ENCODE results near the gene TLK1.

The TLK1 gene

DNA sequence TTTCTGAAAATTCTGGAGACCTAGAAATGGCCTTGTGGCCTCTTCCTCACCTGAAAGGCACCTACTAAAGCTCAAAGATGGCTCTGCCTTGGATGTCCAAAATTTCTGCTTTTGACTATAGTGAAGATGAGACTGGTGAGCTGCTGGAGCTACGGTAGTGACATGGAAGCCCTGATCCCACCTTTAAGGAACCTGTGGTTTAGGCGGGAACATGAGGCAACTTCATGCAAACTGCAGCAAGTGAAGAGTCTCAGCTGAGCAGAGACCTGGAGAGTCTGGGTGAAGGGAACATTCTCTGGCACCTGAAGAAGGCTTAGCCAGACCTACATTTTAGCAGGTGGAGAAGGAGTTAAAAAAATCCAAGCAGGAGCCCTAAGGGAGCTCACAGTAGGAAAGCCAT lies 191.7 kb downstream of the TLK1 start:
- no peak overlapping the region for H3K4me3 ChIP-seq (ENCODE audit: low read depth, low read length)
- TF ChIP-seq, protein P1, sequence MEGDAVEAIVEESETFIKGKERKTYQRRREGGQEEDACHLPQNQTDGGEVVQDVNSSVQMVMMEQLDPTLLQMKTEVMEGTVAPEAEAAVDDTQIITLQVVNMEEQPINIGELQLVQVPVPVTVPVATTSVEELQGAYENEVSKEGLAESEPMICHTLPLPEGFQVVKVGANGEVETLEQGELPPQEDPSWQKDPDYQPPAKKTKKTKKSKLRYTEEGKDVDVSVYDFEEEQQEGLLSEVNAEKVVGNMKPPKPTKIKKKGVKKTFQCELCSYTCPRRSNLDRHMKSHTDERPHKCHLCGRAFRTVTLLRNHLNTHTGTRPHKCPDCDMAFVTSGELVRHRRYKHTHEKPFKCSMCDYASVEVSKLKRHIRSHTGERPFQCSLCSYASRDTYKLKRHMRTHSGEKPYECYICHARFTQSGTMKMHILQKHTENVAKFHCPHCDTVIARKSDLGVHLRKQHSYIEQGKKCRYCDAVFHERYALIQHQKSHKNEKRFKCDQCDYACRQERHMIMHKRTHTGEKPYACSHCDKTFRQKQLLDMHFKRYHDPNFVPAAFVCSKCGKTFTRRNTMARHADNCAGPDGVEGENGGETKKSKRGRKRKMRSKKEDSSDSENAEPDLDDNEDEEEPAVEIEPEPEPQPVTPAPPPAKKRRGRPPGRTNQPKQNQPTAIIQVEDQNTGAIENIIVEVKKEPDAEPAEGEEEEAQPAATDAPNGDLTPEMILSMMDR (IDR thresholded peaks at IDR 0.05; ENCODE audit: borderline replicate concordance, insufficient read depth, low read depth, low read length), result no peak

DNA sequence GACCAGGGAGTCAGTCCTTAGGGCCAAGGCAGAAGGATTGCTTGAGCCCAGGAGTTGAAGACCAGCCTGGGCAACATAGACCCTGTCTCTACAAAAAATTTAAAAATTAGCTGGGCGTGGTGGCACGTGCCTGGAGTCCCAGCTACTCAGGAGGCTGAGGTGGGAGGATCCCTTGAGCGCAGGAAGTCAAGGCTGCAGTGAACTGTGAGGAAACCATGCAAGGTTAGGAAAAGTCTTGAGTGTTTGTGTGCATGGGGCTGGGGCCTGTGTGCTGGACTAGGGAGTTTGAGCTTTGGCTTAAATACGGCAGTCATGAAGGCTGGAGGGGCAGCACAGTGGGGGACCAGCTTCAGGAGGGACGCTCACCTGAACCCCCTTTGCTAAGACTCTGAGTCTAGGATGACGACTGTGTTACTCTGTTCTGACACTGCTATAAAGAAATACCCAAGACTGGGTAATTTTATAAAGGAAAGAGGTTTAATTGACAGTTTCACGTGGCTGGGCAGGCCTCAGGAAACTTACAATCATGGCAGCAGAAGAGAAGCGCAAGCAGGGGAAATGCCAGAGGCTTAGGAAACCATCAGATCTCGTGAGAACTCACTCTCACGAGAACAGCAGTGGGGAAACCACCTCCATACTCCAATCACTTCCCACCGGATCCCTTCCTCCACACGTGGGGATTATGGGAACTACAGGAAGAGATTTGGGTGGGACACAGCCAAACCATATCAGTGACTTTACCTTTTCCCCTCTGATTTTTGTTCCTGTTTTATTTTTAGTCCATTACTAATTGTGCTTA lies 192.3 kb downstream of the TLK1 start:
- no peak overlapping the region for H3K4me3 ChIP-seq (ENCODE audit: low read depth, low read length)
- TF ChIP-seq, protein P1 (IDR thresholded peaks at IDR 0.05; ENCODE audit: borderline replicate concordance, insufficient read depth, low read depth, low read length), result no peak

GRCh38 chr2:170967553-170967952 lies 193.1 kb downstream of the TLK1 start:
- TF ChIP-seq, protein P1 (IDR thresholded peaks at IDR 0.05; ENCODE audit: borderline replicate concordance, insufficient read depth, low read depth, low read length), result no peak
- no peak overlapping the region for H3K4me3 ChIP-seq (ENCODE audit: low read depth, low read length)

- TF ChIP-seq, protein P1 (IDR thresholded peaks at IDR 0.05; ENCODE audit: borderline replicate concordance, insufficient read depth, low read depth, low read length), result peak; percentile 33; the same call in 1 of the 2 replicates
- no peak overlapping the region for H3K4me3 ChIP-seq (ENCODE audit: low read depth, low read length)
Observed at GRCh38 chr2:170966648-170967396, 193.9 kb downstream of the TLK1 start.

DNA sequence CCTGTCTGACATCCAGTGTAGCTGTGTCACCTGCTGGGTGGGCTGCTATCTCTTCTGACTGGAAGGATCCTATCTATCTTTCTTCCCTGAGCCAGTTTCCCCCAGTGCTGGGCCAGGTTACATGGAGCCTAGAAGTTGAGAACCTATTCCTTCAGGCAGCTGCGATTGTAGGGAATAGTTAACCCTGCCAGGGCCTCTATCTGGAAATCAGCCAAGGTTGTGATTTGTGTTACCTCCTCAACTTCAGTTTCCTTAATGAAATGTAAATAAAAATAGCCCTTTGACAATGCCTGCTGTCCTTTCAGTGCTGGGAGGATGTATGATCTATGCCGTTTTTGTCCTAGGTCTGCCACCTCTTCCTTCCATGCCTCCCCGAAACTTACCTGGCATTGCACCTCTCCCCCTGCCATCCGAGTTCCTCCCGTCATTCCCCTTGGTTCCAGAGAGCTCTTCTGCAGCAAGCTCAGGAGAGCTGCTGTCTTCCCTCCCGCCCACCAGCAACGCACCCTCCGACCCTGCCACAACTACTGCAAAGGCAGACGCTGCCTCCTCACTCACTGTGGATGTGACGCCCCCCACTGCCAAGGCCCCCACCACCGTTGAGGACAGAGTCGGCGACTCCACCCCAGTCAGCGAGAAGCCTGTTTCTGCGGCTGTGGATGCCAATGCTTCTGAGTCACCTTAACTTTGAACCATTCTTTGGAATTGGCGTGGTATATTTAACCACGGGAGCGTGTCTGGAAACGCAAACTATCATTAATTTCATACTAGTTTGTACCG lies 195.1 kb downstream of the TLK1 start:
- no peak overlapping the region for H3K4me3 ChIP-seq (ENCODE audit: low read depth, low read length)
- TF ChIP-seq, protein P1 (IDR thresholded peaks at IDR 0.05; ENCODE audit: borderline replicate concordance, insufficient read depth, low read depth, low read length), result no peak

- no peak overlapping the region for H3K4me3 ChIP-seq (ENCODE audit: low read depth, low read length)
- TF ChIP-seq, protein P1 (IDR thresholded peaks at IDR 0.05; ENCODE audit: borderline replicate concordance, insufficient read depth, low read depth, low read length), result no peak
Observed at GRCh38 chr2:170963386-170963785, 197.3 kb downstream of the TLK1 start.
